K562 (cell line): ENCODE results near the gene FMC1. TPM values are rescaled to one million over a fixed set of nuclear protein-coding genes. Genes with fewer than 3 reads are reported as not detected.

ENCODE experiments used
- AFF1 ChIP-seq, 2 experiments: fragments of 450-650 bp; IDR thresholded peaks; 2 replicates each; pipeline ENCODE4 v1.6.1; 2018; ENCODE audit warnings: mild to moderate bottlenecking in 2 of 2, low read depth in 1 of 2; ENCODE audit not compliant: partially characterized antibody in 2 of 2
- AFF4 ChIP-seq: sonication (generic); formaldehyde crosslinking; IDR thresholded peaks from 2 replicates; pipeline ENCODE4 v1.8.0; 2023; ENCODE audit warnings: mild to moderate bottlenecking, missing genetic modification reagents
- DNMT1 ChIP-seq: fragments of 450-650 bp; IDR thresholded peaks from 2 replicates; pipeline ENCODE4 v1.6.1; 2016; ENCODE audit warnings: antibody characterized with exemption, mild to moderate bottlenecking
- E2F3 ChIP-seq: fragments of 250-450 bp; sonication (Bioruptor Pico); IDR thresholded peaks from 2 replicates; pipeline ENCODE4 v1.4.0; 2020; ENCODE audit warnings: mild to moderate bottlenecking
- FOXA3 ChIP-seq, 2 experiments: fragments of 450-650 bp in 1 of 2; sonication (generic) in 1 of 2; formaldehyde crosslinking; IDR thresholded peaks in 1 of 2; conservative IDR thresholded peaks in 1 of 2; 2 replicates each; pipeline versions ENCODE4 v1.4.0 to v1.8.0; 2020 to 2022; ENCODE audit warnings: mild to moderate bottlenecking in 2 of 2, missing genetic modification reagents in 1 of 2
- HINFP ChIP-seq: fragments of 450-650 bp; conservative IDR thresholded peaks from 2 replicates; pipeline ENCODE4 v1.6.1; 2016; ENCODE audit warnings: missing genetic modification characterization, low read depth, mild to moderate bottlenecking, control low read depth, missing compliant biosample characterization
- HMG20B ChIP-seq: fragments of 250-450 bp; sonication (Bioruptor Pico); IDR thresholded peaks from 2 replicates; pipeline ENCODE4 v1.5.0; 2021; ENCODE audit warnings: mild to moderate bottlenecking
- KAT7 ChIP-seq: sonication (generic); formaldehyde crosslinking; IDR thresholded peaks from 2 replicates; pipeline ENCODE4 v1.8.0; 2022; ENCODE audit warnings: missing genetic modification reagents, mild to moderate bottlenecking, borderline replicate concordance
- KDM5B ChIP-seq: fragments of 200-600 bp; sonication (generic); IDR thresholded peaks from 2 replicates; pipeline ENCODE4 v1.6.1; 2012; ENCODE audit warnings: low read depth, mild to moderate bottlenecking, moderate library complexity, low read length, control low read depth, inconsistent platforms; ENCODE audit not compliant: insufficient replicate concordance
- SRF ChIP-seq, 2 experiments: fragments of 250-450, 450-650 bp in 1 of 2; sonication (Bioruptor Pico) in 1 of 2; sonication (generic) in 1 of 2; formaldehyde crosslinking; IDR thresholded peaks; 2 replicates each; pipeline versions ENCODE4 v1.5.0 to v1.5.1; 2020 to 2022; ENCODE audit warnings: mild to moderate bottlenecking in 1 of 2, missing genetic modification reagents in 1 of 2
- TAF1 ChIP-seq: IDR thresholded peaks from 2 replicates; pipeline ENCODE4 v1.6.1; 2011; ENCODE audit warnings: mild to moderate bottlenecking, low read length, moderate library complexity; ENCODE audit not compliant: insufficient read depth, control insufficient read depth, severe bottlenecking; ENCODE audit errors: extremely low read depth
- ZFP30 ChIP-seq: fragments of 250-450 bp; sonication (Bioruptor Pico); IDR thresholded peaks from 2 replicates; pipeline ENCODE4 v1.8.0; 2022; ENCODE audit warnings: moderate library complexity, mild to moderate bottlenecking, inconsistent platforms, borderline replicate concordance
- ZNF668 ChIP-seq: fragments of 250-450 bp; sonication (Bioruptor Pico); IDR thresholded peaks from 2 replicates; pipeline ENCODE4 v1.8.0; 2022; ENCODE audit warnings: mild to moderate bottlenecking, inconsistent platforms
- polyA plus RNA-seq, 8 experiments: library from polyadenylated mRNA; depleted of rRNA in 4 of 8; stranded (reverse) in 5 of 8; unstranded in 3 of 8; fragments of >200 nt; fragmentation: Nextera tagmentation in 2 of 8; fragmentation: Illumina TruSeq in 1 of 8; extraction: Ambion mirVana in 2 of 8; extraction: Trizol in 1 of 8; gene quantifications; 2 replicates each; pipeline versions ENCODE4 v1.2.1 to v1.2.3, GENCODE V29; 2011 to 2014; ENCODE audit warnings: inconsistent platforms in 1 of 8, missing spikeins in 1 of 8
- total RNA-seq, 7 experiments: library from RNA; depleted of rRNA in 6 of 7; stranded (reverse); fragments of >200 nt in 6 of 7; fragmentation: Illumina TruSeq in 2 of 7; extraction: Trizol in 2 of 7; gene quantifications; 2 replicates each; pipeline versions ENCODE4 v1.2.1 to v1.2.3, GENCODE V29; 2011 to 2021; ENCODE audit warnings: low replicate concordance in 1 of 7
- TF ChIP-seq, protein P1 (sequence below): fragments of 450-650 bp; IDR thresholded peaks from 2 replicates; pipeline ENCODE4 v1.6.1; 2016; ENCODE audit warnings: antibody characterized with exemption

FMC1 gene
- total and polyA plus RNA-seq, 9 of the 15 experiments (the other 6 are each of a cell fraction or from before 2014, with no cell fraction given): 14.0 to 116 (median 29.0) TPM

- TF ChIP-seq DNMT1 (peak; percentile 86; the same call in 1 of the 2 replicates), FOXA3 (CRISPR knock-in tag; conservative IDR thresholded peaks at IDR 0.05 in 1 of 2, IDR thresholded peaks at IDR 0.05 in 1 of 2) (no peak), ZNF668 (CRISPR knock-in tag) (no peak; the same call in 1 of the 2 replicates), TAF1 (peak; percentile 63), AFF1 (IDR thresholded peaks at IDR 0.05; ENCODE audit: low read depth in 1 of 2, partially characterized antibody in 2 of 2) (peak; percentile 6 to 76), KDM5B (peak; percentile 91), HMG20B (CRISPR knock-in tag) (no peak), AFF4 (CRISPR knock-in tag) (peak; percentile 97), KAT7 (peak; percentile 92; the same call in 1 of the 2 replicates), HINFP (0 out of 2 replicates have a peak, but pooled peaks have one; percentile 1), ZFP30 (CRISPR knock-in tag) (no peak), E2F3 (peak; percentile 10), SRF (CRISPR knock-in tag; IDR thresholded peaks at IDR 0.05) (peak; percentile 68 to 96; a peak in 3 of 4 replicates)
- TF ChIP-seq, protein P1, sequence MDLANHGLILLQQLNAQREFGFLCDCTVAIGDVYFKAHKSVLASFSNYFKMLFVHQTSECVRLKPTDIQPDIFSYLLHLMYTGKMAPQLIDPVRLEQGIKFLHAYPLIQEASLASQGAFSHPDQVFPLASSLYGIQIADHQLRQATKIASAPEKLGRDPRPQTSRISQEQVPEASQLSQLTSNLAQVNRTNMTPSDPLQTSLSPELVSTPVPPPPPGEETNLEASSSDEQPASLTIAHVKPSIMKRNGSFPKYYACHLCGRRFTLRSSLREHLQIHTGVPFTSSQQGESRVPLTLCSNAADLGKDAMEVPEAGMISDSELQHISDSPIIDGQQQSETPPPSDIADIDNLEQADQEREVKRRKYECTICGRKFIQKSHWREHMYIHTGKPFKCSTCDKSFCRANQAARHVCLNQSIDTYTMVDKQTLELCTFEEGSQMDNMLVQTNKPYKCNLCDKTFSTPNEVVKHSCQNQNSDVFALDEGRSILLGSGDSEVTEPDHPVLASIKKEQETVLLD: peak; percentile 100
These were observed 915 bp upstream of the FMC1 start (continued) for GRCh38 chr7:139340037-139340807.
